GM10266 (cell line): ENCODE measurements around the gene IER5L.

ENCODE experiments used
- DNase-seq: peaks from one replicate; pipeline ENCODE4 v3.0.0; 2012; ENCODE audit errors: extremely low spot score
- CTCF ChIP-seq: IDR thresholded peaks from 2 replicates; pipeline ENCODE4 v1.5.1; 2012; ENCODE audit warnings: mild to moderate bottlenecking, low read depth; ENCODE audit not compliant: control insufficient read depth, insufficient read depth; ENCODE audit errors: missing control alignments

The IER5L gene

GRCh38 chr9:129211686-129212085 is 33.6 kb upstream of the IER5L start:
- no peak for DNase-seq
- TF ChIP-seq CTCF: no peak

GRCh38 chr9:129210125-129210524 is 32.1 kb upstream of the IER5L start:
- DNase-seq: no peak
- no peak for TF ChIP-seq CTCF

GRCh38 chr9:129209580-129209979 is 31.5 kb upstream of the IER5L start:
- DNase-seq: no peak
- no peak for TF ChIP-seq CTCF

GRCh38 chr9:129209109-129209508 is 31.0 kb upstream of the IER5L start:
- DNase-seq: no peak
- TF ChIP-seq CTCF: no peak

GRCh38 chr9:129208207-129209032 is 30.4 kb upstream of the IER5L start:
- DNase-seq: no peak
- TF ChIP-seq CTCF: no peak

- no peak for DNase-seq
- no peak for TF ChIP-seq CTCF
Measured at GRCh38 chr9:129206905-129207304, 28.8 kb upstream of the IER5L start.

- TF ChIP-seq CTCF: no peak
- DNase-seq: no peak
Measured at GRCh38 chr9:129206401-129206800, 28.3 kb upstream of the IER5L start.
